GM23338 (cell line): ENCODE results near the gene NPHS1. TPM values are rescaled to one million over a fixed set of nuclear protein-coding genes. Genes with fewer than 3 reads are reported as not detected.
A peak's percentile ranks its signal among the peaks of the same experiment; 100 is the strongest.

Source experiments
- ATAC-seq: fragments of 200-7000 bp; cut with Tn5 transposase; 3 replicates; pipeline ENCODE4 v1.9.1; 2020
- DNase-seq: peaks from one replicate; pipeline ENCODE4 v3.0.0-alpha.2; 2015; ENCODE audit warnings: low spot score
- H2AFZ ChIP-seq: fragments of 200-600 bp; sonication (generic); 2 replicates; pipeline ENCODE4 v1.8.0; 2016; ENCODE audit warnings: antibody characterized with exemption, mild to moderate bottlenecking, moderate library complexity
- H3F3A ChIP-seq: fragments of 200-600 bp; sonication (generic); replicated peaks from 2 replicates; pipeline ENCODE4 v1.8.0; 2017; ENCODE audit warnings: antibody characterized with exemption, mixed run types, low read depth
- H3K27ac ChIP-seq: fragments of 200-600 bp; sonication (generic); 2 replicates; pipeline ENCODE4 v1.6.1; 2016; ENCODE audit warnings: low read depth
- H3K27me3 ChIP-seq: fragments of 200-600 bp; sonication (generic); 2 replicates; pipeline ENCODE4 v1.8.0; 2016; ENCODE audit warnings: mild to moderate bottlenecking, mixed run types, moderate library complexity; ENCODE audit not compliant: insufficient read depth
- H3K36me3 ChIP-seq: fragments of 200-600 bp; sonication (generic); 2 replicates; pipeline ENCODE4 v1.8.0; 2016; ENCODE audit warnings: mild to moderate bottlenecking; ENCODE audit not compliant: insufficient read depth
- H3K4me1 ChIP-seq: fragments of 200-600 bp; sonication (generic); 2 replicates; pipeline ENCODE4 v1.8.0; 2016; ENCODE audit warnings: mild to moderate bottlenecking, moderate library complexity; ENCODE audit not compliant: insufficient read depth
- H3K4me2 ChIP-seq: fragments of 200-600 bp; sonication (generic); 2 replicates; pipeline ENCODE4 v1.7.1; 2017; ENCODE audit warnings: mixed run types
- H3K4me3 ChIP-seq: fragments of 200-600 bp; sonication (generic); 2 replicates; pipeline ENCODE4 v1.6.1; 2016; ENCODE audit warnings: mixed run types
- H3K79me2 ChIP-seq: fragments of 200-600 bp; sonication (generic); replicated peaks from 2 replicates; pipeline ENCODE4 v1.8.0; 2017; ENCODE audit warnings: mild to moderate bottlenecking; ENCODE audit not compliant: insufficient read depth
- H3K9me2 ChIP-seq: fragments of 200-600 bp; sonication (generic); 2 replicates; pipeline ENCODE4 v1.8.0; 2017; ENCODE audit not compliant: insufficient read depth
- H4K20me1 ChIP-seq: fragments of 200-600 bp; sonication (generic); replicated peaks from 2 replicates; pipeline ENCODE4 v1.8.0; 2017; ENCODE audit warnings: mild to moderate bottlenecking; ENCODE audit not compliant: insufficient read depth
- H3K27ac Mint-ChIP-seq: 2 replicates; pipeline ENCODE4 v1.8.0; 2020; ENCODE audit warnings: inconsistent platforms, mild to moderate bottlenecking, moderate library complexity, mixed read lengths
- H3K27me3 Mint-ChIP-seq: 3 replicates; pipeline ENCODE4 v1.8.0; 2022; ENCODE audit warnings: low read depth, mild to moderate bottlenecking, moderate library complexity, mixed read lengths, inconsistent platforms; ENCODE audit not compliant: insufficient read depth, poor library complexity
- H3K36me3 Mint-ChIP-seq: 3 replicates; pipeline ENCODE4 v1.8.0; 2021; ENCODE audit warnings: low read depth, mild to moderate bottlenecking, inconsistent platforms, moderate library complexity, mixed read lengths
- H3K4me1 Mint-ChIP-seq: 3 replicates; pipeline ENCODE4 v1.8.0; 2020; ENCODE audit warnings: mild to moderate bottlenecking, inconsistent platforms, mixed read lengths
- H3K4me3 Mint-ChIP-seq: 3 replicates; pipeline ENCODE4 v1.8.0; 2021; ENCODE audit warnings: moderate library complexity, mild to moderate bottlenecking, inconsistent platforms, mixed read lengths
- H3K9me3 Mint-ChIP-seq: 3 replicates; pipeline ENCODE4 v1.8.0; 2020; ENCODE audit warnings: moderate library complexity, mild to moderate bottlenecking, inconsistent platforms, mixed read lengths
- CREB1 ChIP-seq: fragments of 250-450 bp; sonication (Bioruptor Pico); IDR thresholded peaks from 2 replicates; pipeline ENCODE4 v1.5.0; 2020; ENCODE audit warnings: low read depth, mild to moderate bottlenecking, moderate library complexity
- CTCF ChIP-seq, 2 experiments: fragments of 200-600 bp in 1 of 2; sonication (generic) in 1 of 2; conservative IDR thresholded peaks; 2 replicates each; pipeline versions ENCODE4 v1.5.1 to v1.6.1; 2016 to 2017; ENCODE audit warnings: antibody characterized with exemption in 2 of 2, low read depth in 2 of 2, mild to moderate bottlenecking in 2 of 2, moderate library complexity in 1 of 2
- ETS1 ChIP-seq: IDR thresholded peaks from 2 replicates; pipeline ENCODE4 v1.6.1; 2016; ENCODE audit warnings: antibody characterized with exemption
- EZH2 ChIP-seq: fragments of 200-600 bp; sonication (generic); IDR thresholded peaks from one replicate; pipeline ENCODE4 v1.8.0; 2017; ENCODE audit warnings: antibody characterized with exemption, mild to moderate bottlenecking, low read depth; ENCODE audit not compliant: unreplicated experiment
- EZH2phosphoT487 ChIP-seq: fragments of 200-600 bp; sonication (generic); IDR thresholded peaks from one replicate; pipeline ENCODE4 v1.8.1; 2018; ENCODE audit warnings: antibody characterized with exemption; ENCODE audit not compliant: unreplicated experiment
- JUNB ChIP-seq: IDR thresholded peaks from one replicate; pipeline ENCODE4 v1.6.1; 2016; ENCODE audit warnings: antibody characterized with exemption; ENCODE audit not compliant: unreplicated experiment
- NANOG ChIP-seq: IDR thresholded peaks from 2 replicates; pipeline ENCODE4 v1.6.1; 2016; ENCODE audit warnings: antibody characterized with exemption, borderline replicate concordance
- POLR2AphosphoS5 ChIP-seq: IDR thresholded peaks from 2 replicates; pipeline ENCODE4 v1.6.1; 2016; ENCODE audit warnings: antibody characterized with exemption, low read depth
- REST ChIP-seq: IDR thresholded peaks from one replicate; pipeline ENCODE4 v1.6.1; 2018; ENCODE audit warnings: antibody characterized with exemption; ENCODE audit not compliant: unreplicated experiment
- STAT1 ChIP-seq: IDR thresholded peaks from one replicate; pipeline ENCODE4 v1.6.1; 2016; ENCODE audit warnings: antibody characterized with exemption; ENCODE audit not compliant: unreplicated experiment
- ZNF114 ChIP-seq: fragments of 250-450 bp; sonication (Bioruptor Pico); IDR thresholded peaks from 2 replicates; pipeline ENCODE4 v1.5.0; 2020; ENCODE audit warnings: mild to moderate bottlenecking, moderate library complexity
- ZNF331 ChIP-seq: fragments of 250-450 bp; sonication (Bioruptor Pico); IDR thresholded peaks from 2 replicates; pipeline ENCODE4 v1.5.0; 2020; ENCODE audit warnings: low read depth, mild to moderate bottlenecking, moderate library complexity
- polyA plus RNA-seq: library from polyadenylated mRNA; unstranded; fragments of >200 nt; fragmentation: Nextera tagmentation; extraction: Ambion mirVana; gene quantifications from 2 replicates; pipeline ENCODE4 v1.2.1, GENCODE V29; 2016
- total RNA-seq: library from RNA; depleted of rRNA; stranded (reverse); fragments of >200 nt; shearing (Covaris generic); gene quantifications from 2 replicates; pipeline ENCODE4 v1.2.3, GENCODE V29; 2014

NPHS1 gene
- total and polyA plus RNA-seq, 2 experiments from 2014 or later, result 1.0 to 1.3 TPM

GRCh38 chr19:35816262-35816661 is 36.0 kb downstream of the NPHS1 start:
- Histone ChIP-seq H3K27ac (peak overlapping the region; percentile 8; the same call in 1 of the 2 replicates), H3K4me2 (no peak overlapping the region), H3K9me2 (no peaks in the 10 kb centered on the region), H2AFZ (no peak overlapping the region), H3K4me3 (no peak overlapping the region), H3K79me2 (no peaks in the 10 kb centered on the region), H3F3A (peaks cover 4% of the 10 kb centered on the region; the same call in 1 of the 2 replicates), H3K4me1 (0 out of 2 replicates have a peak, but pooled peaks cover 4% of the 10 kb centered on the region), H4K20me1 (no peaks in the 10 kb centered on the region), H3K27me3 (no peaks in the 10 kb centered on the region), H3K36me3 (no peaks in the 10 kb centered on the region)
- H3K4me3 Mint-ChIP-seq, result no peak overlapping the region
- peak overlapping the region; percentile 53; the same call in 1 of the 2 replicates for H3K27ac Mint-ChIP-seq
- TF ChIP-seq ETS1, result peak; percentile 30; the same call in 1 of the 2 replicates
- TF ChIP-seq CTCF (conservative IDR thresholded peaks at IDR 0.05; ENCODE audit: low read depth in 2 of 2), result no peak
- TF ChIP-seq ZNF114, result no peak
- TF ChIP-seq STAT1, result no peak
- TF ChIP-seq ZNF331 (CRISPR knock-in tag), result no peak
- TF ChIP-seq NANOG, result no peak
- no peak for TF ChIP-seq JUNB
- no peak for TF ChIP-seq EZH2
- peaks cover 9% of the 10 kb centered on the region for H3K4me1 Mint-ChIP-seq
- H3K36me3 Mint-ChIP-seq, result no peaks in the 10 kb centered on the region
- ATAC-seq (peak; percentile 53), DNase-seq (peak; percentile 77)
- no peaks in the 10 kb centered on the region; the same call in 2 of the 3 replicates for H3K9me3 Mint-ChIP-seq
- H3K27me3 Mint-ChIP-seq, result peaks cover 9% of the 10 kb centered on the region

GRCh38 chr19:35813043-35813890 is 39.0 kb downstream of the NPHS1 start:
- Histone ChIP-seq H3K4me1 (0 out of 2 replicates have a peak, but pooled peaks cover 4% of the 10 kb centered on the region), H3K27ac (no peak overlapping the region), H3K4me3 (no peak overlapping the region), H3K9me2 (no peaks in the 10 kb centered on the region), H3F3A (peaks cover 4% of the 10 kb centered on the region; the same call in 1 of the 2 replicates), H3K79me2 (no peaks in the 10 kb centered on the region), H2AFZ (no peak overlapping the region), H3K27me3 (no peaks in the 10 kb centered on the region), H3K4me2 (no peak overlapping the region), H4K20me1 (no peaks in the 10 kb centered on the region), H3K36me3 (no peaks in the 10 kb centered on the region)
- no peak for ATAC-seq
- Mint-ChIP-seq H3K4me3 (no peak overlapping the region), H3K36me3 (no peaks in the 10 kb centered on the region), H3K9me3 (no peaks in the 10 kb centered on the region; the same call in 2 of the 3 replicates), H3K4me1 (peaks cover 5% of the 10 kb centered on the region), H3K27me3 (peaks cover 7% of the 10 kb centered on the region), H3K27ac (no peak overlapping the region)
- no peak for DNase-seq
- TF ChIP-seq ETS1 (no peak), EZH2phosphoT487 (no peak), POLR2AphosphoS5 (no peak), CTCF (conservative IDR thresholded peaks at IDR 0.05; ENCODE audit: low read depth in 2 of 2) (no peak), EZH2 (no peak), JUNB (no peak), CREB1 (CRISPR knock-in tag) (no peak), ZNF331 (CRISPR knock-in tag) (no peak), REST (no peak), ZNF114 (no peak)
